ENCODE results near the gene ZC3H14.

The ZC3H14 gene

GRCh38 chr14:88604212-88604611 lies 41.4 kb downstream of the ZC3H14 start:
- DNase-seq (ENCODE audit: low read depth, low spot score): no peak

- no peak for DNase-seq (ENCODE audit: low read depth, low spot score)
Observed at GRCh38 chr14:88605594-88605993, 42.8 kb downstream of the ZC3H14 start.

- no peak for DNase-seq (ENCODE audit: low read depth, low spot score)
Observed at GRCh38 chr14:88607829-88608228, 45.0 kb downstream of the ZC3H14 start.

- no peak for DNase-seq (ENCODE audit: low read depth, low spot score)
Observed at GRCh38 chr14:88611878-88612277, 49.0 kb downstream of the ZC3H14 start.

- DNase-seq (ENCODE audit: low read depth, low spot score): no peak
Observed at GRCh38 chr14:88612981-88613380, 50.1 kb downstream of the ZC3H14 start.

GRCh38 chr14:88613552-88614010 lies 50.7 kb downstream of the ZC3H14 start:
- no peak for DNase-seq (ENCODE audit: low read depth, low spot score)

GRCh38 chr14:88614218-88614907 lies 51.5 kb downstream of the ZC3H14 start:
- no peak for DNase-seq (ENCODE audit: low read depth, low spot score)

GRCh38 chr14:88616697-88617096 lies 53.9 kb downstream of the ZC3H14 start:
- no peak for DNase-seq (ENCODE audit: low read depth, low spot score)

- no peak for DNase-seq (ENCODE audit: low read depth, low spot score)
Observed at GRCh38 chr14:88617479-88617878, 54.6 kb downstream of the ZC3H14 start.

GRCh38 chr14:88618476-88618875 lies 55.6 kb downstream of the ZC3H14 start:
- DNase-seq (ENCODE audit: low read depth, low spot score): no peak

- DNase-seq (ENCODE audit: low read depth, low spot score): no peak
Observed at GRCh38 chr14:88621100-88621499, 58.3 kb downstream of the ZC3H14 start.

GRCh38 chr14:88625671-88626070 lies 62.8 kb downstream of the ZC3H14 start:
- DNase-seq (ENCODE audit: low read depth, low spot score): no peak

- DNase-seq (ENCODE audit: low read depth, low spot score): no peak
Observed at GRCh38 chr14:88628033-88628432, 65.2 kb downstream of the ZC3H14 start.

- no peak for DNase-seq (ENCODE audit: low read depth, low spot score)
Observed at GRCh38 chr14:88628462-88628861, 65.6 kb downstream of the ZC3H14 start.

GRCh38 chr14:88630565-88630964 lies 67.7 kb downstream of the ZC3H14 start:
- DNase-seq (ENCODE audit: low read depth, low spot score): no peak

GRCh38 chr14:88631091-88631490 lies 68.3 kb downstream of the ZC3H14 start:
- no peak for DNase-seq (ENCODE audit: low read depth, low spot score)

GRCh38 chr14:88632512-88632911 lies 69.7 kb downstream of the ZC3H14 start:
- DNase-seq (ENCODE audit: low read depth, low spot score): no peak

- DNase-seq (ENCODE audit: low read depth, low spot score): no peak
Observed at GRCh38 chr14:88639221-88639620, 76.4 kb downstream of the ZC3H14 start.

- no peak for DNase-seq (ENCODE audit: low read depth, low spot score)
Observed at GRCh38 chr14:88660056-88660455, 97.2 kb downstream of the ZC3H14 start.

- DNase-seq (ENCODE audit: low read depth, low spot score): peak; percentile 10
Observed at GRCh38 chr14:88667555-88668273, 104.9 kb downstream of the ZC3H14 start.

GRCh38 chr14:88668448-88669116 lies 105.7 kb downstream of the ZC3H14 start:
- DNase-seq (ENCODE audit: low read depth, low spot score): no peak

GRCh38 chr14:88669346-88669745 lies 106.5 kb downstream of the ZC3H14 start:
- DNase-seq (ENCODE audit: low read depth, low spot score): no peak

All from brain pericyte (primary cell).